PC-3 (cell line): ENCODE data around the gene DCAF12.

Experiments
- EZH2 ChIP-seq: fragments of 300-600 bp; sonication (generic); IDR thresholded peaks from one replicate; pipeline ENCODE4 v1.6.1; 2017; ENCODE audit warnings: antibody characterized with exemption, mild to moderate bottlenecking, low read length; ENCODE audit not compliant: unreplicated experiment
- EZH2phosphoT487 ChIP-seq: fragments of 300-600 bp; sonication (generic); IDR thresholded peaks from 2 replicates; pipeline ENCODE4 v1.6.1; 2018; ENCODE audit warnings: mild to moderate bottlenecking, antibody characterized with exemption, low read length, borderline replicate concordance
- TF ChIP-seq, protein P1 (sequence below): fragments of 300-600 bp; sonication (generic); conservative IDR thresholded peaks from 2 replicates; pipeline ENCODE4 v1.5.1; 2017; ENCODE audit warnings: antibody characterized with exemption, low read depth, mild to moderate bottlenecking, low read length

GRCh38 chr9:34119713-34120112, 6.8 kb downstream of the DCAF12 start:
- TF ChIP-seq EZH2: no peak
- TF ChIP-seq, protein P1, sequence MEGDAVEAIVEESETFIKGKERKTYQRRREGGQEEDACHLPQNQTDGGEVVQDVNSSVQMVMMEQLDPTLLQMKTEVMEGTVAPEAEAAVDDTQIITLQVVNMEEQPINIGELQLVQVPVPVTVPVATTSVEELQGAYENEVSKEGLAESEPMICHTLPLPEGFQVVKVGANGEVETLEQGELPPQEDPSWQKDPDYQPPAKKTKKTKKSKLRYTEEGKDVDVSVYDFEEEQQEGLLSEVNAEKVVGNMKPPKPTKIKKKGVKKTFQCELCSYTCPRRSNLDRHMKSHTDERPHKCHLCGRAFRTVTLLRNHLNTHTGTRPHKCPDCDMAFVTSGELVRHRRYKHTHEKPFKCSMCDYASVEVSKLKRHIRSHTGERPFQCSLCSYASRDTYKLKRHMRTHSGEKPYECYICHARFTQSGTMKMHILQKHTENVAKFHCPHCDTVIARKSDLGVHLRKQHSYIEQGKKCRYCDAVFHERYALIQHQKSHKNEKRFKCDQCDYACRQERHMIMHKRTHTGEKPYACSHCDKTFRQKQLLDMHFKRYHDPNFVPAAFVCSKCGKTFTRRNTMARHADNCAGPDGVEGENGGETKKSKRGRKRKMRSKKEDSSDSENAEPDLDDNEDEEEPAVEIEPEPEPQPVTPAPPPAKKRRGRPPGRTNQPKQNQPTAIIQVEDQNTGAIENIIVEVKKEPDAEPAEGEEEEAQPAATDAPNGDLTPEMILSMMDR: no peak
- TF ChIP-seq EZH2phosphoT487: no peak
